ENCODE data around the gene MACROD2.
A peak's percentile ranks its signal among the peaks of the same experiment; 100 is the strongest.

MACROD2 gene

DNA sequence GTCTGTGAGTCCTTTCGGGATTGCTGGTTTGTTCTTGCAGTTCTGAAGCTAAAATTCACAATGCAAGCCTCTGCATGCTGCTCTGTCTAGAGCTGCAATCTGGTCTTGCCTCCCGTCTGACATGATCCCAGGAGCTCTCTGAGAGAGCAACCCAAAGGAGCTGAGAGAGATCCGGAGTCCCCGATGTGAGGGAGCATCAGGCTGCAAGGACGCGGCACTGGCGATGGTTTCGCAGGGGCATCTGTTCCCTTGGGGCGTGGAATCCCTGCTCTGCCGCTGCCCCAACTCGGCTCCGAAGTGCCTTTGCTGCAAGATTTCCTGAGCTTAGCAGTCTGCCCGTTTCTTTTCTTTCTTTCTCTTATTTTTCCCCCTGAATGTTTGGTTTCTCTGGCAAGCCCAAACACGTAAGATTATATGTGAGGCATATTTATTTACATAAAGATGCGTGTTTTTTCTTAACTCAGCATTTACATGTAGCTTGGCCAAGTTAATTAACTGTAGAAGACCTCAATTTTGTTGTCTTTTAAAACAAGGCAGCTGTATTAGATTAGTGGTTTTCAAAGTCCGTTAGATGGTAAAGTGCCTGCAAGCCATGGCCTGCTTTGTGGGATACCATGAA, 1704.9 kb downstream of the MACROD2 start:
- DNase-seq (ENCODE audit: low read depth, low spot score) = no peak
- ChIA-PET CTCF (no interaction called here), POLR2A (no interaction called here)
- no peak overlapping the region for H3K4me3 ChIP-seq (ENCODE audit: low read depth, low read length)
- TF ChIP-seq, protein P1, sequence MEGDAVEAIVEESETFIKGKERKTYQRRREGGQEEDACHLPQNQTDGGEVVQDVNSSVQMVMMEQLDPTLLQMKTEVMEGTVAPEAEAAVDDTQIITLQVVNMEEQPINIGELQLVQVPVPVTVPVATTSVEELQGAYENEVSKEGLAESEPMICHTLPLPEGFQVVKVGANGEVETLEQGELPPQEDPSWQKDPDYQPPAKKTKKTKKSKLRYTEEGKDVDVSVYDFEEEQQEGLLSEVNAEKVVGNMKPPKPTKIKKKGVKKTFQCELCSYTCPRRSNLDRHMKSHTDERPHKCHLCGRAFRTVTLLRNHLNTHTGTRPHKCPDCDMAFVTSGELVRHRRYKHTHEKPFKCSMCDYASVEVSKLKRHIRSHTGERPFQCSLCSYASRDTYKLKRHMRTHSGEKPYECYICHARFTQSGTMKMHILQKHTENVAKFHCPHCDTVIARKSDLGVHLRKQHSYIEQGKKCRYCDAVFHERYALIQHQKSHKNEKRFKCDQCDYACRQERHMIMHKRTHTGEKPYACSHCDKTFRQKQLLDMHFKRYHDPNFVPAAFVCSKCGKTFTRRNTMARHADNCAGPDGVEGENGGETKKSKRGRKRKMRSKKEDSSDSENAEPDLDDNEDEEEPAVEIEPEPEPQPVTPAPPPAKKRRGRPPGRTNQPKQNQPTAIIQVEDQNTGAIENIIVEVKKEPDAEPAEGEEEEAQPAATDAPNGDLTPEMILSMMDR (IDR thresholded peaks at IDR 0.05; ENCODE audit: insufficient read depth, low read length, missing control alignments) = no peak

- peak; percentile 33 for DNase-seq (ENCODE audit: low read depth, low spot score)
- H3K4me3 ChIP-seq (ENCODE audit: low read depth, low read length) = no peak overlapping the region
- TF ChIP-seq, protein P1 (IDR thresholded peaks at IDR 0.05; ENCODE audit: insufficient read depth, low read length, missing control alignments) = no peak
- ChIA-PET CTCF (no interaction called here), POLR2A (no interaction called here)
Observed at GRCh38 chr20:15702161-15702560, 1706.8 kb downstream of the MACROD2 start.

GRCh38 chr20:15703171-15703911, 1708.0 kb downstream of the MACROD2 start:
- no peak overlapping the region for H3K4me3 ChIP-seq (ENCODE audit: low read depth, low read length)
- ChIA-PET POLR2A (no interaction called here), CTCF (no interaction called here)
- DNase-seq (ENCODE audit: low read depth, low spot score) = peak; percentile 21
- TF ChIP-seq, protein P1 (IDR thresholded peaks at IDR 0.05; ENCODE audit: insufficient read depth, low read length, missing control alignments) = no peak

DNA sequence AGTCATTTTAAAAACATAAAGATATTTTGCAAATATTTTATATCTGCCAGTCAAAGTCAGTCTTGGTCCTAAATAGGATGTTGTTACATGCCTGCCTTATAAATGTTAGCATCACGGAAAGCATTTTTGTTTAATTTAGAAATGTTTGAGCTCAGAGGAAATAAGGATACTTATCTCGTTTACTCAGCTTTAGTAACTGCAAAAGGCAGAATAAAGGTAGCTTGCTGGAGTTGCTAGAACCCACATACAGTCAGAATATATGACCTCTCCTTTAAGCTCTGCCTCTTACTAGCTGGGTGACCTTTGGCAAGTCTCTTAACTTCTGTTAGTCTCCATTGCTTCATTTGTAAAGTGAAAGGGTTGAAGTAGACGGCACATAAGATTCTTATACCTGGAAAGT, 1710.7 kb downstream of the MACROD2 start:
- POLR2A ChIA-PET = no interaction called here
- CTCF ChIA-PET = no interaction called here
- DNase-seq (ENCODE audit: low read depth, low spot score) = no peak
- TF ChIP-seq, protein P1 (IDR thresholded peaks at IDR 0.05; ENCODE audit: insufficient read depth, low read length, missing control alignments) = no peak
- no peak overlapping the region for H3K4me3 ChIP-seq (ENCODE audit: low read depth, low read length)

- no peak overlapping the region for H3K4me3 ChIP-seq (ENCODE audit: low read depth, low read length)
- CTCF ChIA-PET = no interaction called here
- POLR2A ChIA-PET = no interaction called here
- DNase-seq (ENCODE audit: low read depth, low spot score) = no peak
- TF ChIP-seq, protein P1 (IDR thresholded peaks at IDR 0.05; ENCODE audit: insufficient read depth, low read length, missing control alignments) = no peak
Observed at GRCh38 chr20:15706719-15707118, 1711.4 kb downstream of the MACROD2 start.

DNA sequence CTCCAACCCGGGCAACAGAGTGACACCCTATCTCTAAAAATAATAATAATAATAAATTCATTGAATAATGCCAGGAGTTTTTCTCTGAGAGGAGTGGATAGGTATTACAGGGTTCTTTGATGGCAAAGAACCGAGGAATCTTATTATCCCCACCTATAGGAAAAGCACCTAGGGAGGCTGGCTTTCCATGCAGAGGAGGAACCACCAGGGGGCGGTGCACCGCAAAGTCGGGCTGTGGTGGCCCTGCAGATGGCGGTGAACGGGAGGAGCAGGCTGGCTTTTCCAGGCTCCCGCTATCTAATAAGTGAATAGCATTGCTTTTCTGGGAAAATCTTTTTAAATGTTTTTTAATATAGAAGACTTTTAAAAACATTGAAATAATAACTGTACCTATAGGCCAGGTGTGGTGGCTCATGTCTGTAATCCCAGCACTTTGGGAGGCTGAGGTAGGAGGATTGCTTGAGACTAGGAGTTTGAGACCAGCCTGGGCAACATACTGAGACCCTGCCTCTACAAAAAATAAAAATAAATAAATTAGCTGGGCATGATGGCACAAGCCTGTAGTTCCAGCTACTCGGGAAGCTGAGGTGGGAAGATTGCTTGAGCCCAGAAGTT, 1713.8 kb downstream of the MACROD2 start:
- ChIA-PET POLR2A (no interaction called here), CTCF (interaction anchor here (1.5 kb wide), 1 partner anchor 9 kb away, joined by 5 read pairs; no protein-coding TSS in a partner anchor)
- DNase-seq (ENCODE audit: low read depth, low spot score) = no peak
- TF ChIP-seq, protein P1 (IDR thresholded peaks at IDR 0.05; ENCODE audit: insufficient read depth, low read length, missing control alignments) = peak; percentile 24
- no peak overlapping the region for H3K4me3 ChIP-seq (ENCODE audit: low read depth, low read length)
